ENCODE measurements around the gene COMMD4.

The COMMD4 gene

DNA sequence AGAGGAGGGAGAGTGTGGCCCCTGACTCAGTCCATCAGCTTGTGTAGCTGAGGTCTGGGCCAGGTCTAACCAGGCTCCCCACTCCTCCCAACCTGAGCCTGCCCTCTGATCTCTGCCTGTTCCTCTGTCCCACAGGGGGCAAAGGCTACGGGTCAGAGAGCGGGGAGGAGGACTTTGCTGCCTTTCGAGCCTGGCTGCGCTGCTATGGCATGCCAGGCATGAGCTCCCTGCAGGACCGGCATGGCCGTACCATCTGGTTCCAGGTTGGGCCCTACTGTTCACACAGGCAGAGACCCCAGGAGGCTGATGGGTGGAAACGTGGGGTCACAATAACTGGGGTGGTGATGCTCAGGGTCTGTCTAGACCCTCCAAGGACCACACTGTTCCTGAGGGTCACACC lies 17.7 kb downstream of the COMMD4 start:
- Histone ChIP-seq H3K4me1 (ENCODE audit: insufficient read depth, insufficient read length) (peaks cover 7% of the 10 kb centered on the region), H3K9ac (ENCODE audit: insufficient read length, low read depth) (no peak overlapping the region), H3K4me3 (ENCODE audit: insufficient read length, low read depth) (no peak overlapping the region), H3K36me3 (ENCODE audit: insufficient read depth, insufficient read length, low read length) (peaks cover 55% of the 10 kb centered on the region), H3K27me3 (ENCODE audit: insufficient read depth, insufficient read length) (peaks cover 12% of the 10 kb centered on the region), H3K9me3 (ENCODE audit: insufficient read depth, low read length) (no peaks in the 10 kb centered on the region)
- TF ChIP-seq ZNF274 (IDR thresholded peaks at IDR 0.05; ENCODE audit: low read depth, low read length) (no peak), SUZ12 (IDR thresholded peaks at IDR 0.05; ENCODE audit: extremely low read depth, insufficient read depth, insufficient read length) (no peak), YY1 (IDR thresholded peaks at IDR 0.05; ENCODE audit: insufficient read depth, insufficient read length) (no peak)
- DNase-seq (ENCODE audit: low read depth, low spot score), result no peak

- no peak overlapping the region for H3K4me3 ChIP-seq (ENCODE audit: insufficient read length, low read depth)
- H3K27me3 ChIP-seq (ENCODE audit: insufficient read depth, insufficient read length), result peaks cover 4% of the 10 kb centered on the region
- H3K9ac ChIP-seq (ENCODE audit: insufficient read length, low read depth), result peak overlapping the region; percentile 10
- H3K36me3 ChIP-seq (ENCODE audit: insufficient read depth, insufficient read length, low read length), result peaks cover 62% of the 10 kb centered on the region
- no peaks in the 10 kb centered on the region for H3K9me3 ChIP-seq (ENCODE audit: insufficient read depth, low read length)
- no peak for DNase-seq (ENCODE audit: low read depth, low spot score)
- H3K4me1 ChIP-seq (ENCODE audit: insufficient read depth, insufficient read length), result peaks cover 2% of the 10 kb centered on the region
- TF ChIP-seq YY1 (IDR thresholded peaks at IDR 0.05; ENCODE audit: insufficient read depth, insufficient read length), result no peak
- TF ChIP-seq ZNF274 (IDR thresholded peaks at IDR 0.05; ENCODE audit: low read depth, low read length), result no peak
- no peak for TF ChIP-seq SUZ12 (IDR thresholded peaks at IDR 0.05; ENCODE audit: extremely low read depth, insufficient read depth, insufficient read length)
These were observed 18.6 kb downstream of the COMMD4 start for GRCh38 chr15:75354454-75354853.

- H3K9me3 ChIP-seq (ENCODE audit: insufficient read depth, low read length), result no peaks in the 10 kb centered on the region
- peaks cover 71% of the 10 kb centered on the region for H3K36me3 ChIP-seq (ENCODE audit: insufficient read depth, insufficient read length, low read length)
- H3K4me3 ChIP-seq (ENCODE audit: insufficient read length, low read depth), result no peak overlapping the region
- peaks cover 2% of the 10 kb centered on the region for H3K4me1 ChIP-seq (ENCODE audit: insufficient read depth, insufficient read length)
- H3K9ac ChIP-seq (ENCODE audit: insufficient read length, low read depth), result no peak overlapping the region
- no peaks in the 10 kb centered on the region for H3K27me3 ChIP-seq (ENCODE audit: insufficient read depth, insufficient read length)
- no peak for DNase-seq (ENCODE audit: low read depth, low spot score)
- TF ChIP-seq ZNF274 (IDR thresholded peaks at IDR 0.05; ENCODE audit: low read depth, low read length), result no peak
- no peak for TF ChIP-seq SUZ12 (IDR thresholded peaks at IDR 0.05; ENCODE audit: extremely low read depth, insufficient read depth, insufficient read length)
- TF ChIP-seq YY1 (IDR thresholded peaks at IDR 0.05; ENCODE audit: insufficient read depth, insufficient read length), result no peak
These were observed 19.5 kb downstream of the COMMD4 start for GRCh38 chr15:75355369-75355768.

GRCh38 chr15:75356006-75356405 lies 20.1 kb downstream of the COMMD4 start:
- Histone ChIP-seq H3K27me3 (ENCODE audit: insufficient read depth, insufficient read length) (no peaks in the 10 kb centered on the region), H3K9me3 (ENCODE audit: insufficient read depth, low read length) (no peaks in the 10 kb centered on the region), H3K4me1 (ENCODE audit: insufficient read depth, insufficient read length) (peaks cover 2% of the 10 kb centered on the region), H3K4me3 (ENCODE audit: insufficient read length, low read depth) (no peak overlapping the region), H3K9ac (ENCODE audit: insufficient read length, low read depth) (no peak overlapping the region), H3K36me3 (ENCODE audit: insufficient read depth, insufficient read length, low read length) (peaks cover 77% of the 10 kb centered on the region)
- TF ChIP-seq YY1 (IDR thresholded peaks at IDR 0.05; ENCODE audit: insufficient read depth, insufficient read length) (no peak), SUZ12 (IDR thresholded peaks at IDR 0.05; ENCODE audit: extremely low read depth, insufficient read depth, insufficient read length) (no peak), ZNF274 (IDR thresholded peaks at IDR 0.05; ENCODE audit: low read depth, low read length) (no peak)
- no peak for DNase-seq (ENCODE audit: low read depth, low spot score)

GRCh38 chr15:75356517-75356916 lies 20.7 kb downstream of the COMMD4 start:
- H3K4me3 ChIP-seq (ENCODE audit: insufficient read length, low read depth), result no peak overlapping the region
- H3K4me1 ChIP-seq (ENCODE audit: insufficient read depth, insufficient read length), result peaks cover 2% of the 10 kb centered on the region
- H3K36me3 ChIP-seq (ENCODE audit: insufficient read depth, insufficient read length, low read length), result peaks cover 82% of the 10 kb centered on the region
- TF ChIP-seq SUZ12 (IDR thresholded peaks at IDR 0.05; ENCODE audit: extremely low read depth, insufficient read depth, insufficient read length), result no peak
- TF ChIP-seq YY1 (IDR thresholded peaks at IDR 0.05; ENCODE audit: insufficient read depth, insufficient read length), result no peak
- no peak for TF ChIP-seq ZNF274 (IDR thresholded peaks at IDR 0.05; ENCODE audit: low read depth, low read length)
- DNase-seq (ENCODE audit: low read depth, low spot score), result no peak
- H3K9me3 ChIP-seq (ENCODE audit: insufficient read depth, low read length), result no peaks in the 10 kb centered on the region
- no peak overlapping the region for H3K9ac ChIP-seq (ENCODE audit: insufficient read length, low read depth)
- H3K27me3 ChIP-seq (ENCODE audit: insufficient read depth, insufficient read length), result no peaks in the 10 kb centered on the region

DNA sequence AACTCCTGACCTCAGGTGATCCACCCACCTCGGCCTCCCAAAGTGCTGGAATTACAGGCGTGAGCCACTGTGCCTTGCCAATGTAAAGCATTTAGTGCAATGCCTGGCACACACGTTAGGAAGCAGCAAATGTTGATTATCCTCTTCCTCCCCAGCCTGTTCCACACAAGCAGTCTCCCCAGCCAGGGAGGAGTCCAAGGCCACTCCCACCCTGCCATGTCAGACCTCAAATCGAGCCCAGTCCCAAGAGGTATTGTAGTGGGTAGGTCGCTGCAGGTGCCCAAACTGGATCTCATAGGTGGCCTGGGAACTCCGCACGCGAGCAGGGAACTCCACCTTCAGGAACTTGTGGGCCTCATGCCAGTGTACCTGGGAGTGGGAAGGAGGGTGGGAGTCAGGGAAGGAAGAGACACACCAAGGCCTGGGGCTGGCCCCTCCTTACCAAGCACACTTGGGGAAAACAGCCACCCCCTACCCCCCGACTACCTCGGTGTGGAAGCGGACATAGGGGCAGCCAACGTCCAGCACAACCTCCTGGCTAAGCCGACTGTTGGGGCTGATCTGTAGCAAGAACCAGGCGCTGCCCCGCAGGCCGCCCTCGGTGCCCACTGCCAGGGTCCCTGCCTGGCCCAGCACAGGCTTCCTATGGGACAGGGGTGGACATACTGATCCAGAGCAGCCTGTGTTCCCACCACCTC lies 22.3 kb downstream of the COMMD4 start:
- no peaks in the 10 kb centered on the region for H3K9me3 ChIP-seq (ENCODE audit: insufficient read depth, low read length)
- peaks cover 90% of the 10 kb centered on the region for H3K36me3 ChIP-seq (ENCODE audit: insufficient read depth, insufficient read length, low read length)
- no peak overlapping the region for H3K9ac ChIP-seq (ENCODE audit: insufficient read length, low read depth)
- H3K4me1 ChIP-seq (ENCODE audit: insufficient read depth, insufficient read length), result peaks cover 8% of the 10 kb centered on the region
- no peak for DNase-seq (ENCODE audit: low read depth, low spot score)
- H3K4me3 ChIP-seq (ENCODE audit: insufficient read length, low read depth), result no peak overlapping the region
- H3K27me3 ChIP-seq (ENCODE audit: insufficient read depth, insufficient read length), result no peaks in the 10 kb centered on the region
- no peak for TF ChIP-seq ZNF274 (IDR thresholded peaks at IDR 0.05; ENCODE audit: low read depth, low read length)
- TF ChIP-seq YY1 (IDR thresholded peaks at IDR 0.05; ENCODE audit: insufficient read depth, insufficient read length), result no peak
- TF ChIP-seq SUZ12 (IDR thresholded peaks at IDR 0.05; ENCODE audit: extremely low read depth, insufficient read depth, insufficient read length), result no peak

DNA sequence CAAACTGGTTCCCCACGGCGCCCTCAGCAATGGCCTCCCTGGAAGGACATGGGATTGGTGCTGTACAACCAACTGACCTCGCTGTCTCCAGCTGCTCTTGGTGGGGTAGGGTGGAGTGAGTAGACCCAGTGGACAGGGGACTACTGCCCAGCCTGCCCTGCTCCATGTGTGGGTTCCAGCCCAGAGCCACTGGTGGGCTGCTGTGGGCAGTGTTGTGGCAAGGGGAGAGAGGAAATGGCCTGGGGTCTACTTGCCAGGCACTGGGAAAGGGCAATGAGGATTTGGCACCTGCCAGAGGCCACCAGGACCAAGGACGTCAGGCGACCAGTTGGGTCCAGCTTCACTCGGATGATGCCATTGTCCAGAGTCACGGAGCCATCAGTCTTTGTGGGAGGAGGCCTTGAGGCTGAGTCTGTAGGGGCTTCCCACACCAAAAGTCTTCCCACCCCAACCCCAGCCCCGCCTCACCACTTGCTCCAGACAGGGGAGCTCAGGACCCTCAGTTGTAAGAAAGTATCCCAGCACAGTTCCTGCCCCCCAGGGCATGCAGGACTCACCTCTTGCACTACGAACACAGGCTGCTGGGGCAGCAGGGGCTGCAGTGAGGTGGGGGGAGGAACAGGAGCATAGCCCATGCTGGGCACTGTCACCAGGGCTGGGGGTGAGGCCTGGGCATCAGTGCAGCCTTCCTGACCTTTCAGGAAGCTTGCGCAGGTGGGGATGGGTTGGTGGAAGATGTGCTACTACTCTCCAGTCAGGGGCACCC lies 23.1 kb downstream of the COMMD4 start:
- peaks cover 8% of the 10 kb centered on the region for H3K4me1 ChIP-seq (ENCODE audit: insufficient read depth, insufficient read length)
- peaks cover 91% of the 10 kb centered on the region for H3K36me3 ChIP-seq (ENCODE audit: insufficient read depth, insufficient read length, low read length)
- no peaks in the 10 kb centered on the region for H3K9me3 ChIP-seq (ENCODE audit: insufficient read depth, low read length)
- no peak for TF ChIP-seq YY1 (IDR thresholded peaks at IDR 0.05; ENCODE audit: insufficient read depth, insufficient read length)
- no peak for TF ChIP-seq ZNF274 (IDR thresholded peaks at IDR 0.05; ENCODE audit: low read depth, low read length)
- no peak for TF ChIP-seq SUZ12 (IDR thresholded peaks at IDR 0.05; ENCODE audit: extremely low read depth, insufficient read depth, insufficient read length)
- H3K27me3 ChIP-seq (ENCODE audit: insufficient read depth, insufficient read length), result no peaks in the 10 kb centered on the region
- H3K9ac ChIP-seq (ENCODE audit: insufficient read length, low read depth), result no peak overlapping the region
- DNase-seq (ENCODE audit: low read depth, low spot score), result no peak
- no peak overlapping the region for H3K4me3 ChIP-seq (ENCODE audit: insufficient read length, low read depth)

Data from NT2/D1 (cell line).